ENCODE data around the gene BSND.

Gene BSND

GRCh38 chr1:55045430-55045829, 46.7 kb downstream of the BSND start:
- DNase-seq (ENCODE audit: low read depth in 2 of 2) = no peak

GRCh38 chr1:55046871-55047270, 48.1 kb downstream of the BSND start:
- DNase-seq (ENCODE audit: low read depth in 2 of 2) = no peak

- DNase-seq (ENCODE audit: low read depth in 2 of 2) = no peak
These were observed 48.9 kb downstream of the BSND start for GRCh38 chr1:55047611-55048010.

GRCh38 chr1:55048453-55049270, 49.9 kb downstream of the BSND start:
- no peak for DNase-seq (ENCODE audit: low read depth in 2 of 2)

GRCh38 chr1:55049271-55049913, 50.7 kb downstream of the BSND start:
- DNase-seq (ENCODE audit: low read depth in 2 of 2) = no peak

- DNase-seq (ENCODE audit: low read depth in 2 of 2) = no peak
These were observed 51.2 kb downstream of the BSND start for GRCh38 chr1:55049914-55050278.

GRCh38 chr1:55050283-55050682, 51.5 kb downstream of the BSND start:
- DNase-seq (ENCODE audit: low read depth in 2 of 2) = no peak

- DNase-seq (ENCODE audit: low read depth in 2 of 2) = no peak
These were observed 52.4 kb downstream of the BSND start for GRCh38 chr1:55051169-55051568.

GRCh38 chr1:55051621-55052020, 52.9 kb downstream of the BSND start:
- DNase-seq (ENCODE audit: low read depth in 2 of 2) = no peak

- no peak for DNase-seq (ENCODE audit: low read depth in 2 of 2)
These were observed 53.7 kb downstream of the BSND start for GRCh38 chr1:55052221-55053142.

GRCh38 chr1:55053265-55053954, 54.7 kb downstream of the BSND start:
- DNase-seq (ENCODE audit: low read depth in 2 of 2) = no peak

- no peak for DNase-seq (ENCODE audit: low read depth in 2 of 2)
These were observed 55.7 kb downstream of the BSND start for GRCh38 chr1:55054396-55054795.

- DNase-seq (ENCODE audit: low read depth in 2 of 2) = no peak
These were observed 56.5 kb downstream of the BSND start for GRCh38 chr1:55055084-55055882.

- DNase-seq (ENCODE audit: low read depth in 2 of 2) = no peak
These were observed 57.4 kb downstream of the BSND start for GRCh38 chr1:55055951-55056631.

- no peak for DNase-seq (ENCODE audit: low read depth in 2 of 2)
These were observed 57.9 kb downstream of the BSND start for GRCh38 chr1:55056632-55056992.

- no peak for DNase-seq (ENCODE audit: low read depth in 2 of 2)
These were observed 58.7 kb downstream of the BSND start for GRCh38 chr1:55057270-55057955.

GRCh38 chr1:55057956-55058298, 59.2 kb downstream of the BSND start:
- DNase-seq (ENCODE audit: low read depth in 2 of 2) = no peak

- no peak for DNase-seq (ENCODE audit: low read depth in 2 of 2)
These were observed 60.8 kb downstream of the BSND start for GRCh38 chr1:55059302-55060132.

All from stimulated activated CD4-positive, alpha-beta T cell treated with anti-CD3 and anti-CD28 coated beads, Interleukin-12 subunit alpha, Interleukin-12 subunit beta, amount 100 ng/mL, for 24 hours (primary cell).